ENCODE data around the gene ANGPTL4. TPM values are rescaled to one million over a fixed set of nuclear protein-coding genes. Genes with fewer than 3 reads are reported as not detected.

ANGPTL4 gene
- total RNA-seq, 2 experiments from 2014 or later: not detected

DNA sequence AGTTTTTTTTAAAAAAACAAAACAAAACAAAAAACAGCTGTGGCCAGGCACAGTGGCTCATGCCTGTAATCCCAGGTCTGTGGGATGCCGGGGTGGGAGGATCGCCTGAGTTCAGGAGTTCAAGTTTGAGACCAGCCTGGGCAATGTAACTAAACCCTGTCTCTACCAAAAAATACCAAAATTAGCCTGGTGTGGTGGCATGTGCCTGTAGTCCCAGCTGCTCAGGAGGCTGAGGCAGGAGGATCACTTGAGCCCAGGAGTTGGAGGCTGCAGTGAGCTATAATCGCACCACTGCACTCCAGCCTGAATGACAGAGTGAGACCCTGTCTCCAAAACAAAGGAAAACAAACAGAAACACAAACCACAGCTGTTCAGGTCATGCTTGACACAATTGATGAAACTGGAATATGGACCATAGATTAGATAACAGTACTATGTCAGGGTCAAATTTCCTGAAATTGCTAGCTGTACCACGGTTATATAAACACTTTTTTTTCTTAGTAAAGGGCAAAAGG, 6.9 kb upstream of the ANGPTL4 start:
- DNase-seq (no peak), ATAC-seq (ENCODE audit: poor library complexity) (no peak)
- H3K9me3 ChIP-seq (ENCODE audit: control insufficient read depth in 1 of 2, insufficient read depth in 1 of 2, low read length in 2 of 2): peaks cover 0 to 3% of the 10 kb centered on the region in 2 experiments
- Mint-ChIP-seq H3K4me1 (ENCODE audit: low read depth) (peaks cover 4% of the 10 kb centered on the region), H3K9me3 (no peaks in the 10 kb centered on the region), H3K27me3 (peaks cover 10% of the 10 kb centered on the region), H3K4me3 (no peak overlapping the region), H3K27ac (no peak overlapping the region), H3K36me3 (ENCODE audit: low read depth) (no peaks in the 10 kb centered on the region)
- peaks cover 9 to 15% of the 10 kb centered on the region in 2 experiments for H3K27me3 ChIP-seq (ENCODE audit: control insufficient read depth in 1 of 2, insufficient read depth in 2 of 2, low read length in 2 of 2)
- peaks cover 6% of the 10 kb centered on the region for H3K4me1 ChIP-seq (ENCODE audit: insufficient read depth, low read length)
- H3K36me3 ChIP-seq (ENCODE audit: insufficient read depth, low read length): no peaks in the 10 kb centered on the region
- ChIA-PET POLR2A (interaction anchor here (0.5 kb wide), 1 partner anchor 117 kb away, joined by 3 read pairs; no protein-coding TSS in a partner anchor), CTCF (no interaction called here)
- H3K27ac ChIP-seq (ENCODE audit: low read depth in 1 of 2, low read length in 2 of 2): no peak overlapping the region
- intact Hi-C loops (cut with DNase I, micrococcal nuclease): loop anchor here in 1 of 2 experiments (10.0 kb wide), 2 partner anchors 228 to 718 kb away; no protein-coding TSS in a partner anchor
- no peak overlapping the region for H3K4me3 ChIP-seq (ENCODE audit: low read length)
- TF ChIP-seq, protein P1, sequence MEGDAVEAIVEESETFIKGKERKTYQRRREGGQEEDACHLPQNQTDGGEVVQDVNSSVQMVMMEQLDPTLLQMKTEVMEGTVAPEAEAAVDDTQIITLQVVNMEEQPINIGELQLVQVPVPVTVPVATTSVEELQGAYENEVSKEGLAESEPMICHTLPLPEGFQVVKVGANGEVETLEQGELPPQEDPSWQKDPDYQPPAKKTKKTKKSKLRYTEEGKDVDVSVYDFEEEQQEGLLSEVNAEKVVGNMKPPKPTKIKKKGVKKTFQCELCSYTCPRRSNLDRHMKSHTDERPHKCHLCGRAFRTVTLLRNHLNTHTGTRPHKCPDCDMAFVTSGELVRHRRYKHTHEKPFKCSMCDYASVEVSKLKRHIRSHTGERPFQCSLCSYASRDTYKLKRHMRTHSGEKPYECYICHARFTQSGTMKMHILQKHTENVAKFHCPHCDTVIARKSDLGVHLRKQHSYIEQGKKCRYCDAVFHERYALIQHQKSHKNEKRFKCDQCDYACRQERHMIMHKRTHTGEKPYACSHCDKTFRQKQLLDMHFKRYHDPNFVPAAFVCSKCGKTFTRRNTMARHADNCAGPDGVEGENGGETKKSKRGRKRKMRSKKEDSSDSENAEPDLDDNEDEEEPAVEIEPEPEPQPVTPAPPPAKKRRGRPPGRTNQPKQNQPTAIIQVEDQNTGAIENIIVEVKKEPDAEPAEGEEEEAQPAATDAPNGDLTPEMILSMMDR (IDR thresholded peaks at IDR 0.05): no peak

DNA sequence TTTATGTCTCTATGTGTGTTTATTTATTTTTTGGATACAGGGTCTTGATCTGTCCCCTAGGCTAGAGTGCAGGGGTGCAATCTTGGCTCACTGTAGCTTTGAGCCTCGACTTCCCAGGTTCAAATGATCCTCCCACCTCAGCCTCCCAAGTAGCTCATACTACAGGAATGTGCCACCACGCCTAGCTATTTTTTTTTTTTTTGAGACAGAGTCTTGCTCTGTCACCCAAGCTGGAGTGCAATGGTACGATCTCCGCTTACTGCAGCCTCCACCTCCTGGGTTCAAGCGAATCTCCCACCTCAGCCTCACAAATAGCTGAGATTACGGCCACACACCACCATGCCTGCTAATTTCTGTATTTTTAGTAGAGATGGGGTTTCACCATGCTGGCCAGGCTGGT, 5.0 kb upstream of the ANGPTL4 start:
- intact Hi-C loops (cut with DNase I, micrococcal nuclease): loop anchor here in 1 of 2 experiments (10.0 kb wide), 2 partner anchors 226 to 716 kb away; no protein-coding TSS in a partner anchor
- Mint-ChIP-seq H3K4me3 (no peak overlapping the region), H3K27ac (no peak overlapping the region), H3K36me3 (ENCODE audit: low read depth) (no peaks in the 10 kb centered on the region), H3K27me3 (peaks cover 22% of the 10 kb centered on the region), H3K4me1 (ENCODE audit: low read depth) (peaks cover 12% of the 10 kb centered on the region), H3K9me3 (no peaks in the 10 kb centered on the region)
- peaks cover 8 to 12% of the 10 kb centered on the region in 2 experiments for H3K27me3 ChIP-seq (ENCODE audit: control insufficient read depth in 1 of 2, insufficient read depth in 2 of 2, low read length in 2 of 2)
- ATAC-seq (ENCODE audit: poor library complexity): no peak
- TF ChIP-seq, protein P1 (IDR thresholded peaks at IDR 0.05): no peak
- no peak overlapping the region for H3K4me3 ChIP-seq (ENCODE audit: low read length)
- H3K27ac ChIP-seq (ENCODE audit: low read depth in 1 of 2, low read length in 2 of 2): no peak overlapping the region
- POLR2A ChIA-PET: no interaction called here
- H3K4me1 ChIP-seq (ENCODE audit: insufficient read depth, low read length): peaks cover 14% of the 10 kb centered on the region
- no peaks in the 10 kb centered on the region for H3K36me3 ChIP-seq (ENCODE audit: insufficient read depth, low read length)
- CTCF ChIA-PET: no interaction called here
- DNase-seq: no peak
- H3K9me3 ChIP-seq (ENCODE audit: control insufficient read depth in 1 of 2, insufficient read depth in 1 of 2, low read length in 2 of 2): peaks cover 0 to 4% of the 10 kb centered on the region in 2 experiments

DNA sequence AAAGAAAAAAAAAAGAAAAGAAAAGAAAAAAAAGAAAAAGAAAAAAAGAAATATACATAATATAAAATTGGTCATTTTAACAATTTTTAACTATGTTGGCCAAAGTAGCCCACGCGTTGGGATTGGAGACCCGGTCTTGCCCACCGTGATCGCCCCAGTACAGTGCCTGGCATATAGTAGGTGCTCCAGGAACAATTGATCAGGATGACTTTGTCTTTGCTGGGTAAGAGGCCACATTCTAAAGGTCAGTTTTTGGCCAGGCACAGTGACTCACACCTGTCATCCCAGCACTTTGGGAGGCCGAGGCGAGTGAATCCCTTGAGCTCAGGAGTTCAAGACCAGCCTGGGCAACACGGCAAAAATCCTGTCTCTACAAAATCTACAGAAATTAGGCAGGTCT, 3.8 kb upstream of the ANGPTL4 start:
- intact Hi-C loops (cut with DNase I, micrococcal nuclease): no loop called here
- Histone ChIP-seq H3K4me1 (ENCODE audit: insufficient read depth, low read length) (peaks cover 18% of the 10 kb centered on the region), H3K36me3 (ENCODE audit: insufficient read depth, low read length) (no peaks in the 10 kb centered on the region), H3K27me3 (ENCODE audit: control insufficient read depth in 1 of 2, insufficient read depth in 2 of 2, low read length in 2 of 2) (peaks cover 14 to 23% of the 10 kb centered on the region in 2 experiments), H3K4me3 (ENCODE audit: low read length) (no peak overlapping the region), H3K27ac (ENCODE audit: low read depth in 1 of 2, low read length in 2 of 2) (no peak overlapping the region), H3K9me3 (ENCODE audit: control insufficient read depth in 1 of 2, insufficient read depth in 1 of 2, low read length in 2 of 2) (peaks cover 0 to 4% of the 10 kb centered on the region in 2 experiments)
- Mint-ChIP-seq H3K4me1 (ENCODE audit: low read depth) (peaks cover 13% of the 10 kb centered on the region), H3K27me3 (peaks cover 27% of the 10 kb centered on the region), H3K4me3 (no peak overlapping the region), H3K9me3 (no peaks in the 10 kb centered on the region), H3K27ac (no peak overlapping the region), H3K36me3 (ENCODE audit: low read depth) (no peaks in the 10 kb centered on the region)
- no peak for ATAC-seq (ENCODE audit: poor library complexity)
- POLR2A ChIA-PET: no interaction called here
- TF ChIP-seq, protein P1 (IDR thresholded peaks at IDR 0.05): no peak
- CTCF ChIA-PET: no interaction called here
- no peak for DNase-seq
